ENCODE data around the gene NT5C2. TPM values are rescaled to one million over a fixed set of nuclear protein-coding genes. Genes with fewer than 3 reads are reported as not detected.

NT5C2 gene
- polyA plus RNA-seq, 1 donor, result 133 TPM

- no peak for DNase-seq
Measured at GRCh38 chr10:103120977-103121735, 71.9 kb downstream of the NT5C2 start.

- no peak for DNase-seq
Measured at GRCh38 chr10:103120546-103120945, 72.5 kb downstream of the NT5C2 start.

- DNase-seq, result no peak
Measured at GRCh38 chr10:103117247-103117646, 75.8 kb downstream of the NT5C2 start.

- DNase-seq, result no peak
Measured at GRCh38 chr10:103114876-103115275, 78.2 kb downstream of the NT5C2 start.

- DNase-seq, result no peak
Measured at GRCh38 chr10:103111918-103112877, 80.9 kb downstream of the NT5C2 start.

GRCh38 chr10:103111031-103111917 is 81.8 kb downstream of the NT5C2 start:
- DNase-seq, result peak; percentile 18

- no peak for DNase-seq
Measured at GRCh38 chr10:103110407-103110806, 82.7 kb downstream of the NT5C2 start.

GRCh38 chr10:103109821-103110220 is 83.3 kb downstream of the NT5C2 start:
- no peak for DNase-seq

- DNase-seq, result no peak
Measured at GRCh38 chr10:103106539-103106938, 86.5 kb downstream of the NT5C2 start.

- no peak for DNase-seq
Measured at GRCh38 chr10:103105462-103105861, 87.6 kb downstream of the NT5C2 start.

GRCh38 chr10:103104721-103105120 is 88.4 kb downstream of the NT5C2 start:
- DNase-seq, result no peak

GRCh38 chr10:103103989-103104388 is 89.1 kb downstream of the NT5C2 start:
- no peak for DNase-seq

GRCh38 chr10:103102195-103102594 is 90.9 kb downstream of the NT5C2 start:
- DNase-seq, result no peak

- no peak for DNase-seq
Measured at GRCh38 chr10:103100620-103101019, 92.5 kb downstream of the NT5C2 start.

GRCh38 chr10:103098240-103098639 is 94.8 kb downstream of the NT5C2 start:
- DNase-seq, result no peak

- no peak for DNase-seq
Measured at GRCh38 chr10:103096130-103096529, 96.9 kb downstream of the NT5C2 start.

GRCh38 chr10:103095005-103095404 is 98.1 kb downstream of the NT5C2 start:
- no peak for DNase-seq

- DNase-seq, result no peak
Measured at GRCh38 chr10:103090911-103091310, 102.2 kb downstream of the NT5C2 start.

- DNase-seq, result no peak
Measured at GRCh38 chr10:103089493-103089892, 103.6 kb downstream of the NT5C2 start.

GRCh38 chr10:103086799-103087198 is 106.3 kb downstream of the NT5C2 start:
- DNase-seq, result no peak

GRCh38 chr10:103086261-103086660 is 106.8 kb downstream of the NT5C2 start:
- no peak for DNase-seq

- no peak for DNase-seq
Measured at GRCh38 chr10:103083977-103084320, 109.1 kb downstream of the NT5C2 start.

All from hindlimb muscle (tissue), 1 donor.